Peyer's patch (tissue), 4 donors: ENCODE results near the gene KCTD1. TPM values are rescaled to one million over a fixed set of nuclear protein-coding genes. Genes with fewer than 3 reads are reported as not detected.

Experiments
- DNase-seq, 3 donors: peaks; one replicate each; pipeline ENCODE4 v3.0.0-alpha.2; 2017 to 2019
- H3K27ac ChIP-seq, 4 donors: fragments of 200-600 bp; sonication (generic); one replicate each; pipeline ENCODE4 v1.5.1; 2016 to 2019
- H3K27me3 ChIP-seq, 2 donors: fragments of 200-600 bp; sonication (generic); one replicate each; pipeline ENCODE4 v1.5.1; 2019
- H3K36me3 ChIP-seq, 3 donors: fragments of 200-600 bp; sonication (generic); one replicate each; pipeline ENCODE4 v1.5.1; 2016 to 2019
- H3K4me1 ChIP-seq, 4 donors: fragments of 200-600 bp; sonication (generic); one replicate each; pipeline ENCODE4 v1.5.1; 2016 to 2019
- H3K4me3 ChIP-seq, 4 donors: fragments of 200-600 bp; sonication (generic); 1 replicate in 3 of 4; 2 replicates in 1 of 4; pipeline ENCODE4 v1.5.1; 2016 to 2019; ENCODE audit warnings: mild to moderate bottlenecking in 1 of 4
- H3K9me3 ChIP-seq, 4 donors: fragments of 200-600 bp; sonication (generic); one replicate each; pipeline ENCODE4 v1.5.1; 2016 to 2019; ENCODE audit warnings: mild to moderate bottlenecking in 1 of 4
- CTCF ChIP-seq, 6 experiments: fragments of 450-650 bp in 4 of 6; fragments of 200-600 bp in 2 of 6; sonication (generic) in 1 of 6; IDR thresholded peaks; one replicate each; pipeline ENCODE4 v1.5.1; 2017 to 2019; ENCODE audit warnings: antibody characterized with exemption in 6 of 6, mild to moderate bottlenecking in 3 of 6, moderate library complexity in 1 of 6
- POLR2A ChIP-seq, 2 donors: fragments of 450-650 bp; IDR thresholded peaks; one replicate each; pipeline ENCODE4 v1.5.1; 2017; ENCODE audit warnings: antibody characterized with exemption in 2 of 2, mild to moderate bottlenecking in 2 of 2, moderate library complexity in 2 of 2
- total RNA-seq, 4 donors: library from RNA; depleted of rRNA; stranded (reverse); fragments of >200 nt; gene quantifications; one replicate each; pipeline ENCODE4 v1.1.0, GENCODE V29; 2016

Gene KCTD1
- total RNA-seq, 4 donors from 2014 or later, result 2.5 to 6.3 (median 4.7) TPM

- H3K4me3 ChIP-seq, result no peak overlapping the region
- H3K36me3 ChIP-seq, result no peaks in the 10 kb centered on the region
- no peak for DNase-seq
- H3K9me3 ChIP-seq, result no peaks in the 10 kb centered on the region
- no peak for TF ChIP-seq CTCF (IDR thresholded peaks at IDR 0.05)
- no peak for TF ChIP-seq POLR2A (IDR thresholded peaks at IDR 0.05)
- H3K27me3 ChIP-seq, result no peaks in the 10 kb centered on the region
- no peaks in the 10 kb centered on the region for H3K4me1 ChIP-seq
- no peak overlapping the region for H3K27ac ChIP-seq
Measured at GRCh38 chr18:26480897-26481795, 67.2 kb downstream of the KCTD1 start.

- no peak overlapping the region for H3K27ac ChIP-seq
- no peak for TF ChIP-seq CTCF (IDR thresholded peaks at IDR 0.05)
- no peak for TF ChIP-seq POLR2A (IDR thresholded peaks at IDR 0.05)
Measured at GRCh38 chr18:26479681-26480079, 68.7 kb downstream of the KCTD1 start.

GRCh38 chr18:26479065-26479680, 69.2 kb downstream of the KCTD1 start:
- no peak for DNase-seq
- Histone ChIP-seq H3K9me3 (no peaks in the 10 kb centered on the region), H3K4me3 (no peak overlapping the region), H3K27ac (no peak overlapping the region), H3K4me1 (no peaks in the 10 kb centered on the region), H3K27me3 (no peaks in the 10 kb centered on the region), H3K36me3 (peaks cover 0 to 4% (median 0%) of the 10 kb centered on the region in 3 donors)
- no peak for TF ChIP-seq POLR2A (IDR thresholded peaks at IDR 0.05)
- TF ChIP-seq CTCF (IDR thresholded peaks at IDR 0.05), result no peak

More at GRCh38 chr18:26479681-26480079, 68.7 kb downstream of the KCTD1 start:
- Histone ChIP-seq H3K4me1 (no peaks in the 10 kb centered on the region), H3K36me3 (peaks cover 0 to 4% (median 0%) of the 10 kb centered on the region in 3 donors), H3K9me3 (no peaks in the 10 kb centered on the region), H3K27me3 (no peaks in the 10 kb centered on the region), H3K4me3 (no peak overlapping the region)
- no peak for DNase-seq

- H3K27me3 ChIP-seq, result no peaks in the 10 kb centered on the region
- DNase-seq, result no peak
- no peaks in the 10 kb centered on the region for H3K4me1 ChIP-seq
- no peak for TF ChIP-seq CTCF (IDR thresholded peaks at IDR 0.05)
- no peak for TF ChIP-seq POLR2A (IDR thresholded peaks at IDR 0.05)
- H3K9me3 ChIP-seq, result no peaks in the 10 kb centered on the region
- no peak overlapping the region for H3K27ac ChIP-seq
- H3K4me3 ChIP-seq, result no peak overlapping the region
- peaks cover 0 to 4% (median 0%) of the 10 kb centered on the region in 3 donors for H3K36me3 ChIP-seq
Measured at GRCh38 chr18:26477828-26478466, 70.4 kb downstream of the KCTD1 start.

- DNase-seq, result no peak
- H3K27ac ChIP-seq, result no peak overlapping the region
- no peaks in the 10 kb centered on the region for H3K4me1 ChIP-seq
- H3K9me3 ChIP-seq, result no peaks in the 10 kb centered on the region
- H3K36me3 ChIP-seq, result peaks cover 0 to 4% (median 0%) of the 10 kb centered on the region in 3 donors
- H3K27me3 ChIP-seq, result no peaks in the 10 kb centered on the region
- no peak overlapping the region for H3K4me3 ChIP-seq
- TF ChIP-seq CTCF (IDR thresholded peaks at IDR 0.05) (no peak), POLR2A (IDR thresholded peaks at IDR 0.05) (no peak)
Measured at GRCh38 chr18:26476697-26477096, 71.7 kb downstream of the KCTD1 start.
